Osteoblast (primary cell): ENCODE data around the gene C19orf53. TPM values are rescaled to one million over a fixed set of nuclear protein-coding genes. Genes with fewer than 3 reads are reported as not detected.

Experiments
- DNase-seq: peaks from one replicate; pipeline ENCODE4 v3.0.0; 2011; ENCODE audit warnings: low spot score, mixed read lengths; ENCODE audit not compliant: insufficient read length; ENCODE audit errors: missing footprints
- H2AFZ ChIP-seq: 2 replicates; pipeline ENCODE4 v1.6.0; 2011; ENCODE audit warnings: mild to moderate bottlenecking, low read length
- H3K27ac ChIP-seq: 2 replicates; pipeline ENCODE4 v1.5.1; 2011; ENCODE audit warnings: mild to moderate bottlenecking, low read depth, low read length, moderate library complexity
- H3K27me3 ChIP-seq: 2 replicates; pipeline ENCODE4 v1.6.0; 2012; ENCODE audit warnings: mild to moderate bottlenecking, control low read depth, inconsistent platforms, low read length, moderate library complexity; ENCODE audit not compliant: insufficient read depth
- H3K36me3 ChIP-seq: 2 replicates; pipeline ENCODE4 v1.5.1; 2011; ENCODE audit warnings: mild to moderate bottlenecking, low read length, control low read depth, moderate library complexity; ENCODE audit not compliant: insufficient read depth
- H3K4me1 ChIP-seq: 2 replicates; pipeline ENCODE4 v1.5.1; 2011; ENCODE audit warnings: mild to moderate bottlenecking, low read length, control low read depth, moderate library complexity; ENCODE audit not compliant: insufficient read depth
- H3K4me2 ChIP-seq: 2 replicates; pipeline ENCODE4 v1.6.0; 2011; ENCODE audit warnings: mild to moderate bottlenecking, low read length; ENCODE audit not compliant: insufficient read depth
- H3K4me3 ChIP-seq: fragments of 200-600 bp; sonication (generic); 3 replicates; pipeline ENCODE4 v1.5.1; 2012; ENCODE audit warnings: mild to moderate bottlenecking, low read length, inconsistent platforms; ENCODE audit not compliant: insufficient read depth
- H3K79me2 ChIP-seq: 2 replicates; pipeline ENCODE4 v1.6.0; 2012; ENCODE audit warnings: mild to moderate bottlenecking, low read length, control low read depth, inconsistent platforms; ENCODE audit not compliant: insufficient read depth
- H3K9me3 ChIP-seq: 2 replicates; pipeline ENCODE4 v1.5.1; 2011; ENCODE audit warnings: low read depth, low read length, control low read depth
- H4K20me1 ChIP-seq: 2 replicates; pipeline ENCODE4 v1.6.0; 2012; ENCODE audit warnings: mild to moderate bottlenecking, low read length, control low read depth; ENCODE audit not compliant: insufficient read depth
- total RNA-seq: library from RNA; depleted of rRNA; stranded (reverse); fragments of >200 nt; gene quantifications from 2 replicates; pipeline ENCODE4 v1.2.3, GENCODE V29; 2012
- TF ChIP-seq, protein P1 (sequence below): IDR thresholded peaks from 2 replicates; pipeline ENCODE4 v1.5.1; 2011; ENCODE audit warnings: mild to moderate bottlenecking, low read depth, low read length, moderate library complexity; ENCODE audit errors: extremely low read depth

Gene C19orf53
- total RNA-seq, 1 donor: 33.3 TPM

DNA sequence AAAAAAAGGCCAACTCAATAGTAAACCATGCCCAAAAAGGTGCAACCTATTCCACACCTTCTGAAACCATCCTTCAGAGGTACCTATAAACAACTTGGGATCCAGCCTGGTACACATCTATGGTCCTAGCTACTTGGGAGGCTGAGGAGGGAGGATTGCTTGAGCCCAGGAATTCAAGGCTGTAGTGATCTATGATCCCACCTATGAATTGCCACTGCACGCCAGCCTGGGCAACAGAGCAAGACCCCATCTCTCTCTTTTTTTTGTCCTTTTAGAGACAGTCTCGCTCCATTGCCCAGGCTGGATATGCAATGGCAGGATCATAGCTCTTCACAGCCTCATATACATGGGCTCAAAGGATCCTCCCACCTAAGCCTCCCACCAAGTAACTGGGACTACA is 47.0 kb downstream of the C19orf53 start:
- peaks cover 27% of the 10 kb centered on the region for H4K20me1 ChIP-seq
- TF ChIP-seq, protein P1, sequence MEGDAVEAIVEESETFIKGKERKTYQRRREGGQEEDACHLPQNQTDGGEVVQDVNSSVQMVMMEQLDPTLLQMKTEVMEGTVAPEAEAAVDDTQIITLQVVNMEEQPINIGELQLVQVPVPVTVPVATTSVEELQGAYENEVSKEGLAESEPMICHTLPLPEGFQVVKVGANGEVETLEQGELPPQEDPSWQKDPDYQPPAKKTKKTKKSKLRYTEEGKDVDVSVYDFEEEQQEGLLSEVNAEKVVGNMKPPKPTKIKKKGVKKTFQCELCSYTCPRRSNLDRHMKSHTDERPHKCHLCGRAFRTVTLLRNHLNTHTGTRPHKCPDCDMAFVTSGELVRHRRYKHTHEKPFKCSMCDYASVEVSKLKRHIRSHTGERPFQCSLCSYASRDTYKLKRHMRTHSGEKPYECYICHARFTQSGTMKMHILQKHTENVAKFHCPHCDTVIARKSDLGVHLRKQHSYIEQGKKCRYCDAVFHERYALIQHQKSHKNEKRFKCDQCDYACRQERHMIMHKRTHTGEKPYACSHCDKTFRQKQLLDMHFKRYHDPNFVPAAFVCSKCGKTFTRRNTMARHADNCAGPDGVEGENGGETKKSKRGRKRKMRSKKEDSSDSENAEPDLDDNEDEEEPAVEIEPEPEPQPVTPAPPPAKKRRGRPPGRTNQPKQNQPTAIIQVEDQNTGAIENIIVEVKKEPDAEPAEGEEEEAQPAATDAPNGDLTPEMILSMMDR: no peak
- no peak overlapping the region for H2AFZ ChIP-seq
- H3K36me3 ChIP-seq: peaks cover 49% of the 10 kb centered on the region
- no peak overlapping the region for H3K27ac ChIP-seq
- no peak overlapping the region for H3K4me3 ChIP-seq
- no peaks in the 10 kb centered on the region for H3K9me3 ChIP-seq
- no peak overlapping the region for H3K4me2 ChIP-seq
- peak; percentile 49 for DNase-seq
- H3K27me3 ChIP-seq: no peaks in the 10 kb centered on the region
- H3K4me1 ChIP-seq: peaks cover 6% of the 10 kb centered on the region
- peaks cover 3% of the 10 kb centered on the region for H3K79me2 ChIP-seq

DNA sequence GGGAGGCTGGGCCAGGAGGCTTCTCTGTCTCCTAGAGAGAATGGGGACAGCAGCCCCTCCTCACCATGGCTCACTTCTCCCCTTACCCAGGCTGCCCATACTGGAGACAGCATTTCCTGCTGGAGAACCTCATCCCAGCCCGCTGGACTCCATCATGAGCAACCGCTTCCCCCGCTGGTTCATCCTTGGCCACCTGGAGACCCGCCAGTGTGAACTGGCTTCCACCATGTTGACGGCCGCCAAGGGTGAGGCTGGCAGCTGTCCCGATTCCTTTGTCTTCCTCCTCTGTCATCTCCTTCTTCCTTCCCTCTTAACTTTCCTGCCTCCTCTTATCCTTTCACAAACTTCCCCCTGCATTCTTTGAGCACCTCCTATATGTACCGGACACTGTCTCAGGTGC is 49.0 kb downstream of the C19orf53 start:
- peaks cover 33% of the 10 kb centered on the region for H4K20me1 ChIP-seq
- H3K27ac ChIP-seq: no peak overlapping the region
- H3K4me2 ChIP-seq: no peak overlapping the region
- H3K4me3 ChIP-seq: no peak overlapping the region
- H3K9me3 ChIP-seq: no peaks in the 10 kb centered on the region
- peaks cover 3% of the 10 kb centered on the region for H3K79me2 ChIP-seq
- no peak overlapping the region for H2AFZ ChIP-seq
- peak; percentile 35 for DNase-seq
- H3K36me3 ChIP-seq: peaks cover 47% of the 10 kb centered on the region
- H3K4me1 ChIP-seq: peaks cover 6% of the 10 kb centered on the region
- H3K27me3 ChIP-seq: no peaks in the 10 kb centered on the region
- TF ChIP-seq, protein P1: no peak

DNA sequence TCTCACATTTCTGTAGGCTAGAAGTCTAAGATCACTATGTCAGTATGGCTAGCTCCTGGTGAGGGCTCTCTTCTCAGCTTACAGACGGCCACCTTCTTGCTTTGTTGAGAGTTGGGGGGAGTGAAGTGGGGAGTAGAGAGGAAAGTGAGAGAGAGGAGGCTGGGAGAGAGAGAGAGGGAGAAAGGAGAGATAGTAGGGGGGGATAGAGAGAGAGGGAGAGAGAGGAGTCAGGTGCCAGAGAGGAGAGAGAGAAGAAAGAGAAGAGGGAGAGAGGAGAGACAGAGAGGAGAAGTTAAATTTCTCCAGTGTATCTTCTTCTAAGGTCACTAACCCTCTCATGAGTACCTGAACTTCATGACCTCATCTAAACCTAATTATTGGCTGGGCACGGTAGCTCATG is 49.6 kb downstream of the C19orf53 start:
- peak; percentile 38 for DNase-seq
- H3K4me1 ChIP-seq: peaks cover 6% of the 10 kb centered on the region
- H3K36me3 ChIP-seq: peaks cover 52% of the 10 kb centered on the region
- no peak overlapping the region for H3K27ac ChIP-seq
- no peaks in the 10 kb centered on the region for H3K9me3 ChIP-seq
- H3K4me2 ChIP-seq: no peak overlapping the region
- peaks cover 3% of the 10 kb centered on the region for H3K79me2 ChIP-seq
- TF ChIP-seq, protein P1: no peak
- H4K20me1 ChIP-seq: peaks cover 36% of the 10 kb centered on the region
- H3K27me3 ChIP-seq: no peaks in the 10 kb centered on the region
- no peak overlapping the region for H3K4me3 ChIP-seq
- H2AFZ ChIP-seq: no peak overlapping the region

DNA sequence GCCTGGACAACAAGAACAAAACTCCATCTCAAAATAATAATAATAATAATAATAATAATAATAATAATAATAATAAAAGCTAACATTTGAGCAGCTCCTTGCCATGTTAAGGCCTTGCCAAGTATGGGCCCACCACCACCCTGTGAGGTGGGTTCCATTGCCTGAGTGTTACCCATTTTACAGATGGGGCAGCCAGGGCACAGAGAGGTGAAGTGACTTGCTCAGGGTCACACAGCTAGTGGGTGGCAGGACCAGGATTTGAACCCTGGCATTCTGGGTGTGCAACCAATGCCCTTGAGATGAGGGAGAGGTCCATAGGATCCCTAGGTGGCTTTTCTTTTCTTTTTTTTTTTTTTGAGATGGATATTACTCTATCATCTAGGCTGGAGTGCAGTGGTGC is 50.4 kb downstream of the C19orf53 start:
- DNase-seq: no peak
- H3K36me3 ChIP-seq: peaks cover 54% of the 10 kb centered on the region
- H3K79me2 ChIP-seq: peaks cover 3% of the 10 kb centered on the region
- H2AFZ ChIP-seq: no peak overlapping the region
- no peak overlapping the region for H3K4me3 ChIP-seq
- H3K4me1 ChIP-seq: peaks cover 6% of the 10 kb centered on the region
- TF ChIP-seq, protein P1: no peak
- no peaks in the 10 kb centered on the region for H3K27me3 ChIP-seq
- H3K9me3 ChIP-seq: no peaks in the 10 kb centered on the region
- H3K4me2 ChIP-seq: no peak overlapping the region
- no peak overlapping the region for H3K27ac ChIP-seq
- H4K20me1 ChIP-seq: peaks cover 37% of the 10 kb centered on the region
